ENCODE data around the gene PTPRE. TPM values are rescaled to one million over a fixed set of nuclear protein-coding genes. Genes with fewer than 3 reads are reported as not detected.

PTPRE gene
- total and polyA plus RNA-seq, 10 of the 15 experiments (the other 5 are each of a cell fraction or from before 2014, with no cell fraction given), result 2.9 to 7.6 (median 5.8) TPM

- peak; percentile 53; the same call in 1 of the 2 replicates for TF ChIP-seq ZBTB11 (CRISPR knock-in tag; IDR thresholded peaks at IDR 0.05)
- TF ChIP-seq CBX3 (IDR thresholded peaks at IDR 0.05; ENCODE audit: borderline replicate concordance, low read depth), result no peak
- TF ChIP-seq ZNF217 (IDR thresholded peaks at IDR 0.05), result no peak
- TF ChIP-seq SMAD5 (IDR thresholded peaks at IDR 0.05; ENCODE audit: low read depth), result no peak
- TF ChIP-seq KLF5 (IDR thresholded peaks at IDR 0.05; ENCODE audit: partially characterized antibody), result no peak
- no peak for TF ChIP-seq EZH2 (IDR thresholded peaks at IDR 0.05; ENCODE audit: borderline replicate concordance, control insufficient read depth, low read depth, low read length)
- TF ChIP-seq, protein P1, sequence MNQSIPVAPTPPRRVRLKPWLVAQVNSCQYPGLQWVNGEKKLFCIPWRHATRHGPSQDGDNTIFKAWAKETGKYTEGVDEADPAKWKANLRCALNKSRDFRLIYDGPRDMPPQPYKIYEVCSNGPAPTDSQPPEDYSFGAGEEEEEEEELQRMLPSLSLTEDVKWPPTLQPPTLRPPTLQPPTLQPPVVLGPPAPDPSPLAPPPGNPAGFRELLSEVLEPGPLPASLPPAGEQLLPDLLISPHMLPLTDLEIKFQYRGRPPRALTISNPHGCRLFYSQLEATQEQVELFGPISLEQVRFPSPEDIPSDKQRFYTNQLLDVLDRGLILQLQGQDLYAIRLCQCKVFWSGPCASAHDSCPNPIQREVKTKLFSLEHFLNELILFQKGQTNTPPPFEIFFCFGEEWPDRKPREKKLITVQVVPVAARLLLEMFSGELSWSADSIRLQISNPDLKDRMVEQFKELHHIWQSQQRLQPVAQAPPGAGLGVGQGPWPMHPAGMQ (IDR thresholded peaks at IDR 0.05; ENCODE audit: borderline replicate concordance), result no peak
- TF ChIP-seq JUNB (IDR thresholded peaks at IDR 0.05), result no peak
- no peak for TF ChIP-seq PML (IDR thresholded peaks at IDR 0.05; ENCODE audit: low read length)
- TF ChIP-seq CEBPZ (IDR thresholded peaks at IDR 0.05; ENCODE audit: low read depth, low read length), result no peak
These were observed 156.1 kb downstream of the PTPRE start (continued) for GRCh38 chr10:128062881-128063563.
